ENCODE data around the gene SIPA1L2. TPM values are rescaled to one million over a fixed set of nuclear protein-coding genes. Genes with fewer than 3 reads are reported as not detected.

The SIPA1L2 gene
- total and polyA plus RNA-seq, 2 of the 4 experiments (the other 2 are of a cell fraction), result 7.1 to 13.4 TPM

GRCh38 chr1:232673256-232673655 lies 43.3 kb upstream of the SIPA1L2 start:
- H3K79me1 ChIP-seq (ENCODE audit: low read depth in 1 of 2, low read length in 2 of 2), result no peaks in the 10 kb centered on the region
- H4K5ac ChIP-seq (ENCODE audit: low read depth, low read length), result no peak overlapping the region
- H4K8ac ChIP-seq (ENCODE audit: low read depth in 2 of 2, low read length in 2 of 2), result no peak overlapping the region
- H2BK120ac ChIP-seq (ENCODE audit: low read depth, low read length), result no peak overlapping the region
- no peaks in the 10 kb centered on the region; the same call in 1 of the 2 replicates for H3K27me3 ChIP-seq (ENCODE audit: control insufficient read depth, insufficient read depth, low read length)
- in situ Hi-C loops (cut with MboI; ENCODE audit: low sequenced_read_pairs) (no loop called here), intact Hi-C loops (cut with micrococcal nuclease) (no loop called here), dilution Hi-C loops (cut with HindIII; ENCODE audit: low sequenced_read_pairs, unreplicated experiment) (no loop called here)
- H2BK5ac ChIP-seq (ENCODE audit: low read depth, low read length, poor library complexity, severe bottlenecking), result no peak overlapping the region
- TF ChIP-seq NFE2L2 (IDR thresholded peaks at IDR 0.05; ENCODE audit: low read depth, low read length) (no peak), BHLHE40 (IDR thresholded peaks at IDR 0.05; ENCODE audit: low read depth, low read length) (no peak), RCOR1 (IDR thresholded peaks at IDR 0.05; ENCODE audit: insufficient replicate concordance, low read length) (no peak), ELK1 (IDR thresholded peaks at IDR 0.05; ENCODE audit: borderline replicate concordance, low read depth, low read length) (no peak), RFX5 (IDR thresholded peaks at IDR 0.05; ENCODE audit: low read depth, low read length) (no peak), MXI1 (IDR thresholded peaks at IDR 0.05; ENCODE audit: borderline replicate concordance, low read depth, low read length) (no peak), CTCF (conservative IDR thresholded peaks at IDR 0.05; ENCODE audit: low read depth, low read length) (no peak), CEBPB (IDR thresholded peaks at IDR 0.05; ENCODE audit: low read depth, low read length) (no peak), CHD1 (IDR thresholded peaks at IDR 0.05; ENCODE audit: low read depth, low read length) (no peak), MAFK (IDR thresholded peaks at IDR 0.05; ENCODE audit: low read depth, low read length) (no peak), SMC3 (IDR thresholded peaks at IDR 0.05; ENCODE audit: low read depth, low read length) (no peak), USF2 (IDR thresholded peaks at IDR 0.05; ENCODE audit: low read depth, low read length) (no peak), FOS (IDR thresholded peaks at IDR 0.05; ENCODE audit: low read depth, low read length) (no peak), POLR2A (IDR thresholded peaks at IDR 0.05; ENCODE audit: low read depth, low read length) (no peak)
- H3K18ac ChIP-seq (ENCODE audit: low read depth, low read length), result no peak overlapping the region
- no peak overlapping the region for H2AK5ac ChIP-seq (ENCODE audit: low read depth, low read length)
- no peak overlapping the region for H3K27ac ChIP-seq (ENCODE audit: insufficient read depth, low read length)
- H3K4ac ChIP-seq (ENCODE audit: low read depth, low read length), result no peak overlapping the region
- H3K4me2 ChIP-seq (ENCODE audit: low read depth, low read length), result no peak overlapping the region
- no CpG with 5 or more reads among the region's 6 CpGs for WGBS, 2 experiments (ENCODE audit: extremely low coverage in 2 of 2, insufficient read length in 1 of 2)
- DNase-seq (no peak), ATAC-seq (ENCODE audit: low read depth) (no peak)
- ChIA-PET CTCF (interaction anchor here (0.6 kb wide), 1 partner anchor 325 kb away, joined by 3 read pairs; no protein-coding TSS in a partner anchor), POLR2A (ENCODE audit: unreplicated experiment) (interaction anchor here (0.6 kb wide), 1 partner anchor 15 kb away, joined by 3 read pairs; no protein-coding TSS in a partner anchor)
- H3K14ac ChIP-seq (replicated peaks; ENCODE audit: low read depth, low read length), result no peak overlapping the region
- H3K23ac ChIP-seq (ENCODE audit: low read depth, low read length), result no peak overlapping the region
- H3K9ac ChIP-seq (ENCODE audit: low read depth, low read length), result no peak overlapping the region
- H2BK20ac ChIP-seq (ENCODE audit: low read depth, low read length), result no peak overlapping the region
- no peaks in the 10 kb centered on the region for H3K9me1 ChIP-seq (ENCODE audit: insufficient read depth, low read length)
- H4K20me1 ChIP-seq (ENCODE audit: insufficient read depth, low read length), result no peaks in the 10 kb centered on the region
- H3K56ac ChIP-seq (ENCODE audit: extremely low read depth, insufficient read depth, low read length), result no peak overlapping the region
- H2AFZ ChIP-seq (replicated peaks; ENCODE audit: low read length, poor library complexity), result peak overlapping the region; percentile 44
- H3K4me1 ChIP-seq (ENCODE audit: control insufficient read depth, insufficient read depth, low read length), result peaks cover 1% of the 10 kb centered on the region; the same call in 1 of the 2 replicates
- no peak overlapping the region for H2AK9ac ChIP-seq (replicated peaks; ENCODE audit: low read depth, low read length, poor library complexity)
- no peaks in the 10 kb centered on the region for H3K9me3 ChIP-seq (ENCODE audit: control insufficient read depth, insufficient read depth, low read length)
- no peak overlapping the region for H2BK15ac ChIP-seq (ENCODE audit: low read depth, low read length)
- H3K36me3 ChIP-seq (ENCODE audit: control insufficient read depth, insufficient read depth, low read length), result no peaks in the 10 kb centered on the region
- no TSS peak for BruUV-seq (replicated peaks)
- no peak overlapping the region for H4K91ac ChIP-seq (ENCODE audit: insufficient read depth, low read depth, low read length)
- no peak overlapping the region for H3K4me3 ChIP-seq (ENCODE audit: insufficient read depth, low read depth, low read length)

Data from IMR-90 (cell line).